Keratinocyte (primary cell): ENCODE data around the gene CACNA1C. TPM values are rescaled to one million over a fixed set of nuclear protein-coding genes. Genes with fewer than 3 reads are reported as not detected.

Experiments
- DNase-seq: peaks from one replicate; pipeline ENCODE4 v3.0.0-alpha.2; 2011; ENCODE audit warnings: low read depth, missing footprints, low spot score
- FAIRE-seq: peaks from 2 replicates; lab custom pipeline; 2011; peaks lifted over from hg19 to GRCh38; lab: Jason Lieb, UNC
- H2AFZ ChIP-seq: 2 replicates; pipeline ENCODE4 v1.6.0; 2012; ENCODE audit warnings: low read length, control low read depth, inconsistent platforms; ENCODE audit not compliant: control insufficient read depth
- H3K27ac ChIP-seq: 2 replicates; pipeline ENCODE4 v1.5.1; 2011; ENCODE audit warnings: low read length; ENCODE audit not compliant: control insufficient read depth, insufficient read depth
- H3K27me3 ChIP-seq: 3 replicates; pipeline ENCODE4 v1.6.0; 2011; ENCODE audit warnings: low read length; ENCODE audit not compliant: control insufficient read depth, insufficient read depth; ENCODE audit errors: extremely low read depth
- H3K36me3 ChIP-seq, 2 experiments: 2 replicates in 1 of 2; 3 replicates in 1 of 2; pipeline ENCODE4 v1.5.1; 2011; ENCODE audit warnings: low read length in 2 of 2, mild to moderate bottlenecking in 1 of 2; ENCODE audit not compliant: control insufficient read depth in 2 of 2, insufficient read depth in 2 of 2; ENCODE audit errors: extremely low read depth in 1 of 2
- H3K4me1 ChIP-seq: 3 replicates; pipeline ENCODE4 v1.5.1; 2011; ENCODE audit warnings: low read length; ENCODE audit not compliant: control insufficient read depth, insufficient read depth; ENCODE audit errors: extremely low read depth
- H3K4me2 ChIP-seq: 3 replicates; pipeline ENCODE4 v1.6.0; 2011; ENCODE audit warnings: low read depth, low read length; ENCODE audit not compliant: control insufficient read depth, insufficient read depth; ENCODE audit errors: extremely low read depth
- H3K4me3 ChIP-seq, 3 experiments: fragments of 200-600 bp in 1 of 3; sonication (generic) in 1 of 3; 2 replicates in 2 of 3; 3 replicates in 1 of 3; pipeline ENCODE4 v1.5.1; 2011 to 2016; ENCODE audit warnings: low read length in 3 of 3, mild to moderate bottlenecking in 3 of 3, control low read depth in 2 of 3, inconsistent platforms in 1 of 3, low read depth in 1 of 3, mixed read lengths in 1 of 3, mixed run types in 1 of 3, moderate library complexity in 1 of 3; ENCODE audit not compliant: control insufficient read depth in 2 of 3, insufficient read depth in 2 of 3; ENCODE audit errors: extremely low read depth in 1 of 3
- H3K79me2 ChIP-seq: 2 replicates; pipeline ENCODE4 v1.6.0; 2012; ENCODE audit warnings: low read length; ENCODE audit not compliant: control insufficient read depth, insufficient read depth
- H3K9ac ChIP-seq: 3 replicates; pipeline ENCODE4 v1.6.0; 2011; ENCODE audit warnings: low read length; ENCODE audit not compliant: control insufficient read depth, insufficient read depth; ENCODE audit errors: extremely low read depth
- H3K9me1 ChIP-seq: 3 replicates; pipeline ENCODE4 v1.6.0; 2011; ENCODE audit warnings: low read length; ENCODE audit not compliant: control insufficient read depth, insufficient read depth; ENCODE audit errors: extremely low read depth
- H3K9me3 ChIP-seq: 2 replicates; pipeline ENCODE4 v1.5.1; 2012; ENCODE audit warnings: low read depth, low read length; ENCODE audit not compliant: control insufficient read depth
- H4K20me1 ChIP-seq: 3 replicates; pipeline ENCODE4 v1.6.0; 2011; ENCODE audit warnings: low read length; ENCODE audit not compliant: control insufficient read depth, insufficient read depth; ENCODE audit errors: extremely low read depth
- EZH2 ChIP-seq: IDR thresholded peaks from one replicate; pipeline ENCODE4 v1.6.1; 2012; ENCODE audit warnings: inconsistent platforms, mild to moderate bottlenecking, low read length, moderate library complexity
- dilution Hi-C: fragments of 300-500 bp; cut with MboI; formaldehyde crosslinking; loops from one replicate; pipeline ENCODE4 v1.7.0; 2020; ENCODE audit warnings: low sequenced_read_pairs; ENCODE audit not compliant: extremely low pct_ligation_motif_present
- polyA plus RNA-seq, 5 experiments: library from polyadenylated mRNA; depleted of rRNA in 3 of 5; stranded (reverse) in 3 of 5; stranded (forward) in 1 of 5; unstranded in 1 of 5; fragments of >200 nt; gene quantifications; 1 replicate in 1 of 5; 2 replicates in 3 of 5; 3 replicates in 1 of 5; pipeline versions ENCODE4 v1.2.1 to v1.2.3, GENCODE V29; 2011 to 2012; ENCODE audit warnings: missing spikeins in 2 of 5, low read depth in 1 of 5, low replicate concordance in 1 of 5
- TF ChIP-seq, protein P1 (sequence below), 3 experiments: IDR thresholded peaks in 1 of 3; conservative IDR thresholded peaks in 1 of 3; optimal IDR thresholded peaks in 1 of 3; 2 replicates in 2 of 3; 3 replicates in 1 of 3; pipeline versions ENCODE3 to v1.5.1; 2011; ENCODE audit warnings: low read length in 3 of 3, mild to moderate bottlenecking in 3 of 3, moderate library complexity in 2 of 3, control low read depth in 1 of 3, inconsistent platforms in 1 of 3; ENCODE audit not compliant: insufficient read depth in 2 of 3; ENCODE audit errors: extremely low read depth in 1 of 3

The CACNA1C gene
- polyA plus RNA-seq, 1 donor (not counting 4 experiments of a cell fraction or from before 2014, with no cell fraction given): not detected

DNA sequence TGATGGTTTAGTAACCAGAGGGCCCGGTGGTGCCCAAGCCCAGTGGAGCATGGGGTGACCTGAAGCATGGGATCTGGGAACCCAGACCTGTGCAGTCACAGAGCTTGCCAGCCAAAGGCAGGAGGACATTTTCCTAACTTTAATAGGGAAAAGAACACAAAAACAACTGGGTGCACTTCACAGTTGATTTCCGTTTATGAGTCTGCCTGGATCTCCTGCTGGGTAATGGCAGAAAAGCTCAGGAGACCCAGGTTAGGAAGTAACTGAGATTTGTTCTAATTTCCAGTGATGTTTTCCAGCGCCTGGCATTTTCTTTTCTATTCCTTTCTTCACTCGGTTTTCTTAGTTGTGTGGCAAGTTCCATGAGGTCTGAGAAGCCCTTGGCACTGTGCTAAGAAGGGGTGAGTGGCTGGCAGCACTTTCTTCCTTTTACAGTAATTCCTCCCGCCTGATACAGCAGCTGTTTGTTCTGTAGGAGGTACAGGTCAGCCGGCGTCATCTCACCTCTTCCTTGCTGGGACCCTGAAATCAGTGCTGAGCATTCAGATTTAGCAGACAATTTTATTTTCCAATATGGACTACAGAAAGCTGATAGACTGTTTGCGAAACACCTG is 5.1 kb downstream of the CACNA1C start:
- TF ChIP-seq, protein P1, sequence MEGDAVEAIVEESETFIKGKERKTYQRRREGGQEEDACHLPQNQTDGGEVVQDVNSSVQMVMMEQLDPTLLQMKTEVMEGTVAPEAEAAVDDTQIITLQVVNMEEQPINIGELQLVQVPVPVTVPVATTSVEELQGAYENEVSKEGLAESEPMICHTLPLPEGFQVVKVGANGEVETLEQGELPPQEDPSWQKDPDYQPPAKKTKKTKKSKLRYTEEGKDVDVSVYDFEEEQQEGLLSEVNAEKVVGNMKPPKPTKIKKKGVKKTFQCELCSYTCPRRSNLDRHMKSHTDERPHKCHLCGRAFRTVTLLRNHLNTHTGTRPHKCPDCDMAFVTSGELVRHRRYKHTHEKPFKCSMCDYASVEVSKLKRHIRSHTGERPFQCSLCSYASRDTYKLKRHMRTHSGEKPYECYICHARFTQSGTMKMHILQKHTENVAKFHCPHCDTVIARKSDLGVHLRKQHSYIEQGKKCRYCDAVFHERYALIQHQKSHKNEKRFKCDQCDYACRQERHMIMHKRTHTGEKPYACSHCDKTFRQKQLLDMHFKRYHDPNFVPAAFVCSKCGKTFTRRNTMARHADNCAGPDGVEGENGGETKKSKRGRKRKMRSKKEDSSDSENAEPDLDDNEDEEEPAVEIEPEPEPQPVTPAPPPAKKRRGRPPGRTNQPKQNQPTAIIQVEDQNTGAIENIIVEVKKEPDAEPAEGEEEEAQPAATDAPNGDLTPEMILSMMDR (optimal IDR thresholded peaks at IDR 0.05 in 1 of 3, IDR thresholded peaks at IDR 0.05 in 1 of 3, conservative IDR thresholded peaks at IDR 0.05 in 1 of 3; ENCODE audit: extremely low read depth in 1 of 3, insufficient read depth in 2 of 3, low read length in 3 of 3): no peak
- TF ChIP-seq EZH2: no peak
- Histone ChIP-seq H2AFZ (no peak overlapping the region), H3K9ac (no peak overlapping the region), H3K27ac (no peak overlapping the region), H3K27me3 (peaks cover 52% of the 10 kb centered on the region), H3K9me1 (no peaks in the 10 kb centered on the region), H3K79me2 (no peaks in the 10 kb centered on the region), H3K4me1 (no peaks in the 10 kb centered on the region), H3K9me3 (no peaks in the 10 kb centered on the region), H3K4me3 (no peak overlapping the region), H3K36me3 (no peaks in the 10 kb centered on the region), H3K4me2 (no peak overlapping the region), H4K20me1 (peaks cover 2% of the 10 kb centered on the region)
- DNase-seq (no peak), FAIRE-seq (no peak)
- dilution Hi-C loops: no loop called here

DNA sequence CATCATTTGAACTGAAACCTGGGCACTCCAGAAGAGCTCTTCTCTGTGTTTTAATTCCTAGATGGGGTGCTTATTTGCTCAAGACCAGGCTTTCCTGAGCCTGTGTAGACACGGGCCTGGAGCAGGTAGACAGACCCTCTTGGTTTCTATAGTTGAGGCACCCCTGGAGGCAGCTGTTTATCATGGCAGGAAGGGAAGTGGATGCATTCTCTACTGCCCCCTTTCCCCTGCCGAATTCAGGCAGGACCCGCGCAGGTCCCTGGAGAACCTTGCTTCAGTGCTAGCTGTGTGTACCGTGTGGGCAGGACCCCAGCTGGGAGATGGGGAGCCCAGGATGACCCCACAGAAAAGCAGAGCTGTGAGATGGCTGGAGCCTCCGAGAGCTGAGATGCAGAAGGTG is 6.0 kb downstream of the CACNA1C start:
- Histone ChIP-seq H3K36me3 (no peaks in the 10 kb centered on the region), H3K9me1 (no peaks in the 10 kb centered on the region), H3K9me3 (no peaks in the 10 kb centered on the region), H4K20me1 (peaks cover 2% of the 10 kb centered on the region), H3K4me3 (no peak overlapping the region), H3K9ac (no peak overlapping the region), H3K4me1 (no peaks in the 10 kb centered on the region), H2AFZ (no peak overlapping the region), H3K27me3 (peaks cover 42% of the 10 kb centered on the region), H3K79me2 (no peaks in the 10 kb centered on the region), H3K27ac (no peak overlapping the region), H3K4me2 (no peak overlapping the region)
- dilution Hi-C loops: no loop called here
- TF ChIP-seq EZH2: no peak
- TF ChIP-seq, protein P1 (optimal IDR thresholded peaks at IDR 0.05 in 1 of 3, IDR thresholded peaks at IDR 0.05 in 1 of 3, conservative IDR thresholded peaks at IDR 0.05 in 1 of 3; ENCODE audit: extremely low read depth in 1 of 3, insufficient read depth in 2 of 3, low read length in 3 of 3): no peak
- FAIRE-seq (no peak), DNase-seq (no peak)
